GM23248 (cell line): ENCODE measurements around the gene LCN12. TPM values are rescaled to one million over a fixed set of nuclear protein-coding genes. Genes with fewer than 3 reads are reported as not detected.

ENCODE experiments used
- DNase-seq: peaks from one replicate; pipeline ENCODE4 v3.0.0-alpha.2; 2015
- H2AFZ ChIP-seq: fragments of 200-600 bp; sonication (generic); 2 replicates; pipeline ENCODE4 v1.6.1; 2016; ENCODE audit warnings: antibody characterized with exemption
- H3F3A ChIP-seq: fragments of 200-600 bp; sonication (generic); 2 replicates; pipeline ENCODE4 v1.6.1; 2016; ENCODE audit warnings: mild to moderate bottlenecking, antibody characterized with exemption, mixed run types; ENCODE audit not compliant: insufficient read depth
- H3K27ac ChIP-seq: fragments of 200-600 bp; sonication (generic); 2 replicates; pipeline ENCODE4 v1.5.1; 2016; ENCODE audit warnings: mild to moderate bottlenecking
- H3K27me3 ChIP-seq: fragments of 200-600 bp; sonication (generic); replicated peaks from 2 replicates; pipeline ENCODE4 v1.6.1; 2016; ENCODE audit warnings: mild to moderate bottlenecking; ENCODE audit not compliant: insufficient read depth
- H3K36me3 ChIP-seq: fragments of 200-600 bp; sonication (generic); 2 replicates; pipeline ENCODE4 v1.6.1; 2016; ENCODE audit warnings: low read depth, mild to moderate bottlenecking
- H3K4me1 ChIP-seq: fragments of 200-600 bp; sonication (generic); 2 replicates; pipeline ENCODE4 v1.6.1; 2016; ENCODE audit warnings: mild to moderate bottlenecking; ENCODE audit not compliant: insufficient read depth
- H3K4me2 ChIP-seq: fragments of 200-600 bp; sonication (generic); one replicate; pipeline ENCODE4 v1.6.1; 2016; ENCODE audit warnings: mild to moderate bottlenecking; ENCODE audit not compliant: unreplicated experiment
- H3K4me3 ChIP-seq: fragments of 200-600 bp; sonication (generic); 2 replicates; pipeline ENCODE4 v1.5.1; 2016; ENCODE audit warnings: mild to moderate bottlenecking
- H3K79me2 ChIP-seq: fragments of 200-600 bp; sonication (generic); 2 replicates; pipeline ENCODE4 v1.6.1; 2016; ENCODE audit warnings: mild to moderate bottlenecking; ENCODE audit not compliant: insufficient read depth
- H3K9ac ChIP-seq: fragments of 200-600 bp; sonication (generic); 2 replicates; pipeline ENCODE4 v1.6.1; 2016; ENCODE audit warnings: mild to moderate bottlenecking
- H3K9me2 ChIP-seq: fragments of 200-600 bp; sonication (generic); 2 replicates; pipeline ENCODE4 v1.6.1; 2016; ENCODE audit warnings: mixed run types, mild to moderate bottlenecking, moderate library complexity; ENCODE audit not compliant: insufficient read depth
- H3K9me3 ChIP-seq: fragments of 200-600 bp; sonication (generic); one replicate; pipeline ENCODE4 v1.6.1; 2017; ENCODE audit warnings: low read depth
- H4K20me1 ChIP-seq: fragments of 200-600 bp; sonication (generic); 2 replicates; pipeline ENCODE4 v1.6.0; 2016; ENCODE audit not compliant: insufficient read depth
- EZH2 ChIP-seq: fragments of 200-600 bp; sonication (generic); IDR thresholded peaks from 2 replicates; pipeline ENCODE4 v1.6.1; 2018; ENCODE audit warnings: antibody characterized with exemption, mild to moderate bottlenecking; ENCODE audit not compliant: insufficient read depth, poor library complexity, severe bottlenecking
- EZH2phosphoT487 ChIP-seq: fragments of 200-600 bp; sonication (generic); IDR thresholded peaks from 2 replicates; pipeline ENCODE4 v1.6.1; 2018; ENCODE audit warnings: antibody characterized with exemption, moderate library complexity, mild to moderate bottlenecking, low read depth; ENCODE audit not compliant: insufficient read depth
- WGBS, 2 experiments: methylation state at CpG; one replicate each; pipeline ENCODE4 v1.1.6; 2015 to 2017; ENCODE audit warnings: low lambda C conversion rate in 2 of 2, low coverage in 1 of 2; ENCODE audit errors: missing lambda C conversion rate in 2 of 2; 5-methylcytosine and 5-hydroxymethylcytosine counted together
- in situ Hi-C: fragments of 300-500 bp; cut with MboI; formaldehyde crosslinking; loops from 2 replicates; pipeline ENCODE4 v1.15.0; 2020
- polyA plus RNA-seq: library from polyadenylated mRNA; unstranded; fragments of >200 nt; fragmentation: Nextera tagmentation; extraction: Ambion mirVana; gene quantifications from 2 replicates; pipeline ENCODE4 v1.2.1, GENCODE V29; 2016
- total RNA-seq: library from RNA; depleted of rRNA; stranded (reverse); fragments of >200 nt; shearing (Covaris generic); gene quantifications from 2 replicates; pipeline ENCODE4 v1.2.3, GENCODE V29; 2014

The LCN12 gene
- total and polyA plus RNA-seq, 2 experiments from 2014 or later: not detected

DNA sequence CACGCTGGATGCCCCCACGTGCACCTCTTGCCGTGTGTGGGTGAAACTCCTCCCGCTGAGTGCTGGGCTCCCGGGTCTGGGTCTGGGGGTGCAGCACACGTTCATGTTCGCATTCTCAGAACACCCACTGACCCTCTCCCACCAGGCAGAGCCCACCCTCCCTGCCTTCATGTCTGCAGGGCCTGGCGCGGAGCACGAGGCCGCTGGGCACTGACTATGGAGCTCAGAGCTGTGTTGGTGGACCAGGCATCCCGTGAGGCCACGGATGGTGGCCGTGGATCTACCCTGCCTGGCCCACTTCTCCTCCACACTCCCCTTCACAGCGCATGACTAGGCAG, 8.8 kb downstream of the LCN12 start:
- Histone ChIP-seq H4K20me1 (no peaks in the 10 kb centered on the region), H3K27ac (no peak overlapping the region), H3F3A (no peaks in the 10 kb centered on the region), H3K27me3 (no peaks in the 10 kb centered on the region), H3K9me3 (no peaks in the 10 kb centered on the region), H3K9ac (no peak overlapping the region), H3K4me3 (no peak overlapping the region), H2AFZ (no peak overlapping the region), H3K79me2 (no peaks in the 10 kb centered on the region), H3K9me2 (no peaks in the 10 kb centered on the region), H3K4me1 (no peaks in the 10 kb centered on the region), H3K4me2 (no peak overlapping the region), H3K36me3 (no peaks in the 10 kb centered on the region)
- DNase-seq: no peak
- TF ChIP-seq EZH2 (no peak), EZH2phosphoT487 (no peak)
- 76 to 78% methylated on average over 14 to 15 of the region's 15 CpGs for WGBS, 2 experiments
- in situ Hi-C loops: no loop called here

DNA sequence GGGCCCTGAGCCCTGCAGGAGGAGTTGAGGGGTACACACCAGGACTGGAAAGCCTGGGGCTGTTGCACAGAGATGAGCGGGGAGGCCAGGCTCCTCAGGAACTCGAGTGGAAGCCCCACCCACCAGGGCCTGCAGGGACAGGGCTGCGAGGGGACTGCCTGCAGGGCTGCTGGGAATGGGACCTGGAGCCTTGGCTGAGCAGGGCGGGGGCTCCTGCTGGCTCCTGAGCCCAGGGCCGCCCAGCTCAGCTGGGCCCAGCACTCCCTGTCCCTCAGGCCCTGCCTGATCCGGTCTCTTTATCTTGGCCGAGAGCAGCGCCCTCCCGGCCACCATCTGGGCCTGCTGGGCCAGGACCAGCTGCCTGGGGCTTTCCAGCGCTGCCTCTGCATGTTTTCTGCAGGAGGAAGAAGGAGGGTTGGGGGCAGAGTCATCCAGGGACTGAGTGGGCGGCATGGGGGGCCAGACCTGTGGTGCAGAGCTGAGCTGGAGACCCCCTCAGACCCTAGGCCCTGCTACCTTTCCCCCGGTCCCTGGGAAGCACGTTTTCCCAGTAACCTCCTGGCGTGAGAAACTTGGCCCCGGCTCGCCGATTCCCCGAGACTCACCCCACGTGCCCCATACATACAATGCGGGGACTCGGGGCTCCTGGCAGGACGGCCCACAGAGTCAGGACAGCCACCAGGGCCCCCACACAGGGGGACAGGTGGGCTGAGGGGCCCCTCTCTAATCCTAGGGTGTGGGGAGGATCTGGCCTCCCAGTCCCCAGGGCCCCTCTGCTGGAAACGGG, 9.4 kb downstream of the LCN12 start:
- H3F3A ChIP-seq: no peaks in the 10 kb centered on the region
- H3K4me1 ChIP-seq: no peaks in the 10 kb centered on the region
- WGBS, 2 experiments: 40 to 49% methylated on average over 21 to 22 of the region's 23 CpGs
- H3K9me2 ChIP-seq: no peaks in the 10 kb centered on the region
- no peak overlapping the region for H3K27ac ChIP-seq
- in situ Hi-C loops: no loop called here
- H3K4me2 ChIP-seq: no peak overlapping the region
- H3K9me3 ChIP-seq: no peaks in the 10 kb centered on the region
- no peak overlapping the region for H3K9ac ChIP-seq
- TF ChIP-seq EZH2phosphoT487 (no peak), EZH2 (no peak)
- H2AFZ ChIP-seq: no peak overlapping the region
- H3K36me3 ChIP-seq: no peaks in the 10 kb centered on the region
- no peak overlapping the region for H3K4me3 ChIP-seq
- no peaks in the 10 kb centered on the region for H4K20me1 ChIP-seq
- DNase-seq: no peak
- H3K79me2 ChIP-seq: no peaks in the 10 kb centered on the region
- H3K27me3 ChIP-seq: no peaks in the 10 kb centered on the region

DNA sequence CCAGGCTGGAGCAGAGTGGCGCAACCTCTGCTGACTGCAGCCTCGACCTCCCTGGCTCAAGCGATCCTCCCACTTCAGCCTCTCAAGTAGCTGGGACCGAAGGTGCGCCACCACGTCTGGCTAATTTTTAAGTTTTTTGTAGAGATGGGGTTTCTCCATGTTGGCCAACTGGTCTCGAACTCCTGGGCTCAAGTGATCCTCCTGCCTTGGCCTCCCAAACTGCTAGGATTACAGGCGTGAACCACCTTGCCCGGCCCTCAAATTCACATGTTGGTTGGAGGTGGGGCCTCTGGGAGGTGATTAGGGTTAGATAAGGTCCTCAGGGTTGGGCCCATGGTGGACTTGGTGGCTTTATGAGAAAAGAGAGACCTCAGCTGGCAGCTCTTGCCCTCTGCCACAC, 10.1 kb downstream of the LCN12 start:
- no peaks in the 10 kb centered on the region for H3K9me2 ChIP-seq
- no peaks in the 10 kb centered on the region for H3F3A ChIP-seq
- no peaks in the 10 kb centered on the region for H3K9me3 ChIP-seq
- no peak overlapping the region for H3K9ac ChIP-seq
- in situ Hi-C loops: no loop called here
- H4K20me1 ChIP-seq: no peaks in the 10 kb centered on the region
- H3K4me1 ChIP-seq: no peaks in the 10 kb centered on the region
- H3K36me3 ChIP-seq: no peaks in the 10 kb centered on the region
- H3K79me2 ChIP-seq: no peaks in the 10 kb centered on the region
- no peak for TF ChIP-seq EZH2
- no peak for TF ChIP-seq EZH2phosphoT487
- no peak overlapping the region for H3K27ac ChIP-seq
- WGBS, 2 experiments: 84 to 85% methylated on average over 9 of the region's 9 CpGs
- H2AFZ ChIP-seq: no peak overlapping the region
- no peak overlapping the region for H3K4me3 ChIP-seq
- H3K4me2 ChIP-seq: no peak overlapping the region
- no peaks in the 10 kb centered on the region for H3K27me3 ChIP-seq
- no peak for DNase-seq

DNA sequence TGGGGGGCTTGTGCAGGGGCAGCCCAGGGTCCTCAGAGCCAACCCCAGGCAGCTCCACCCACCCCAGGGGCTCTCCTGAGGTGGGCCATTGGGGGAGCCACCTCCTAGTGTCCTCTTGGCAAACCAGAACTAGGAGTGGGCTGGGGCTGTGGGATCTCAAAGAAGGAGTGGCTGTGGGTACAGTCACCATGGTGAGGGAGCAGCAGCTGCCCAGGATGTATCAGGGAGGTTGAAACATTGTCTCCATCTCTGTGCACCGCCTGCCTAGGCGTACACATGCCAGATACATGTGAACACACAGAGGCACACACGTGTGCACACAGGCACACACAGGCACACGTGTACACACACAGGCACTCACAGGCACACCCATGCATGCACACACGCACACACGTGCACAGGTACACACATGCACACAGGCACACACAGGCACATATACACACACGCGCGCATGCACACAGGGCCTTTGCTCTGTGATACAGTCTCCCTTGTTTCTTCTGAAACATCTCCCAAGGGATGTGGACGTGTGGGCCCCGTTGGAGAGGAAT, 10.7 kb downstream of the LCN12 start:
- Histone ChIP-seq H3K27me3 (no peaks in the 10 kb centered on the region), H3K9ac (no peak overlapping the region), H3K9me3 (no peaks in the 10 kb centered on the region), H3K79me2 (no peaks in the 10 kb centered on the region), H3K4me2 (no peak overlapping the region), H3K4me1 (no peaks in the 10 kb centered on the region), H3K9me2 (no peaks in the 10 kb centered on the region), H3K4me3 (no peak overlapping the region), H4K20me1 (no peaks in the 10 kb centered on the region), H3F3A (no peaks in the 10 kb centered on the region), H3K36me3 (no peaks in the 10 kb centered on the region), H3K27ac (no peak overlapping the region), H2AFZ (no peak overlapping the region)
- WGBS, 2 experiments: 67 to 69% methylated on average over 11 of the region's 11 CpGs
- no peak for TF ChIP-seq EZH2phosphoT487
- in situ Hi-C loops: no loop called here
- no peak for DNase-seq
